ENCODE data around the gene ZNF618.
"Not testable (repeated sequence)": the region's sequence is repeated elsewhere in the genome, so short reads cannot be mapped to it uniquely, and the experiment has no call there.

The ZNF618 gene

DNA sequence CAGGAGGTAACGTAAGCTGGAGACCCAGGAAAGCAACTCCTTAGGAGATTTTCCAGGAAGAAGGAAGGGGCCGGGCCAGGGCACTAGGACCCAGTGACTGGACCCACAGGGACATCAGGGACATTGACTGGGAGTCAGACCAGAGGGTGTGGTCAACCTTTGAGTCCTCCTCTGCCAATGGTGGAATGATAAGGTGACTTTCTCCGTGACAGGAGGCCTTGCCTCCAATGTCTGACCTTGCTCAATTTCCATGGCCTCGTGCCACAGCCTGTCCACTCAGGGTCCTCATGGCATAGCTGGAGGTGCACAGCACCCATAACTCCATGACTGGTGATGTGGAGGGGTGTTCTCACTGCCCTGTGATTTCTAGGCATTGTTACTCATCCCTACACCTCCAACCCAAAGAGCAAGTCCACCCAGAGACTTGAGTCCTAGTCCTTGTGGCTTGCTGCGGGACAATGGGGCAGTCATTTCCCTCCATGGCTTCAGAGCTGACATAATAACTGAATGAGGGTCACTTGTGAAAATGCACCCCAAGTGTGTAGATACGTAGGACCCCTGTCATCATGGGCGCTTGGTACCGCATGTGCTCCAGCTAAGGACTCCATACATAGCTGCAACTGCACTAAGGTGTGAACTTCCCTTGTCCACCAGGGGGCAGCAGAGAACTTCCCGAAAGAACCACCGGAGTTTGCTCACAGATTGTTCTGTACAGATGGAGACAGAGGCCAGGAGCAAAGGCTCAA is 206.1 kb downstream of the ZNF618 start:
- Histone ChIP-seq H3K9ac (ENCODE audit: low read depth, low read length) (no peak overlapping the region), H3K4me1 (ENCODE audit: control insufficient read depth, insufficient read depth, low read length) (no peaks in the 10 kb centered on the region), H3K27me3 (ENCODE audit: control insufficient read depth, insufficient read depth, low read length) (no peaks in the 10 kb centered on the region), H3K36me3 (ENCODE audit: control insufficient read depth, insufficient read depth, low read length) (no peaks in the 10 kb centered on the region), H3K4me3 (ENCODE audit: low read depth, low read length) (no peak overlapping the region), H3K9me3 (ENCODE audit: control insufficient read depth, insufficient read depth, low read length) (no peaks in the 10 kb centered on the region)

DNA sequence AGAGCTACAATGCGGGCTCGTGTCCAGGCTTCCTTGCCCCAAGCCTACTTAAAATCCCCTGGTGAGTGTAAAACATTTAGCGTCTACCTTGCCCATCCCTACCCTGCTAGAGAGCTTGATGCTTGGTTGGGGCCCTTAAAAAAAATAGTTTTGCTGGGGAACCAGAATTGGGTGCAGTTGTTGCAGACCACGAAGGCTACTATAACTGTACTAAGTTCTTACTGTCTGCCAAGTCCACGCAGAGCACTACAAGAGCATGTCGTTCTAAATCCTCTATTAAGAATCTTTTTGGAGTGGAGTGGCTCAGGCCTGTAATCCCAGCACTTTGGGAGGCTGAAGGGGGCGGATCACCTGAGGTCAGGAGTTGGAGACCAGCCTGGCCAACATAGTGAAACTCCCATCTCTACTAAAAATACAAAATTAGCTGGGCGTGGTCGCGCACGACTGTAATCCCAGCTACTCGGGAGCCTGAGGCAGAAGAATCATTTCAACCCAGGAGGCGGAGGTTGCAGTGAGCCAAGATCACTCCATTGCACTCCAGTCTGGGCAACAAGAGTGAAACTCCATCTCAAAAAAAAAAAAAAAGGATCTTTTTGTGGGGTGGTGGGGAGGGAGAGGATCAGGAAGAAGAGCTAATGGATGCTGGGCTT is 206.8 kb downstream of the ZNF618 start:
- H3K9me3 ChIP-seq (ENCODE audit: control insufficient read depth, insufficient read depth, low read length); H3K27me3 ChIP-seq (ENCODE audit: control insufficient read depth, insufficient read depth, low read length); H3K9ac ChIP-seq (ENCODE audit: low read depth, low read length); H3K36me3 ChIP-seq (ENCODE audit: control insufficient read depth, insufficient read depth, low read length); H3K4me1 ChIP-seq (ENCODE audit: control insufficient read depth, insufficient read depth, low read length); H3K4me3 ChIP-seq (ENCODE audit: low read depth, low read length): not testable (repeated sequence)

DNA sequence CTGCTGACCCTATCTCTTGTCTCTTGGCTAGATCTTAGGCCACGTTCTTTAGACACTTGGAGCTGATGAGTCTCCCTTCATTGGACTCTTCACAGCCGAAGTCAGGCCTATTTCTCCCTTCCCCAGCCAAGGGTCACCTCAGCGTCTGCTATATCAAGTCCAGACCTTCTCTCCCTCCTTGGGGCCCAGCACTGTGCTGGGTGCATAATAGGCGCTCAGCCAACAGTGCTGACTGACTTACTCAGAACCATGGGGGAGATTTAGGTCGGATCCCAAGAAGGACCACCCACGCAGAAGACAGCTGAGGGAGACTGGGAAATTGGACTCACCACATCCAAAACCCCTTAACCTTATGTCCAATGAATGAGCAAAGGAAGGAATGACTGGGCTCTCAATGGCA is 207.6 kb downstream of the ZNF618 start:
- H3K4me1 ChIP-seq (ENCODE audit: control insufficient read depth, insufficient read depth, low read length) = no peaks in the 10 kb centered on the region
- H3K36me3 ChIP-seq (ENCODE audit: control insufficient read depth, insufficient read depth, low read length) = no peaks in the 10 kb centered on the region

DNA sequence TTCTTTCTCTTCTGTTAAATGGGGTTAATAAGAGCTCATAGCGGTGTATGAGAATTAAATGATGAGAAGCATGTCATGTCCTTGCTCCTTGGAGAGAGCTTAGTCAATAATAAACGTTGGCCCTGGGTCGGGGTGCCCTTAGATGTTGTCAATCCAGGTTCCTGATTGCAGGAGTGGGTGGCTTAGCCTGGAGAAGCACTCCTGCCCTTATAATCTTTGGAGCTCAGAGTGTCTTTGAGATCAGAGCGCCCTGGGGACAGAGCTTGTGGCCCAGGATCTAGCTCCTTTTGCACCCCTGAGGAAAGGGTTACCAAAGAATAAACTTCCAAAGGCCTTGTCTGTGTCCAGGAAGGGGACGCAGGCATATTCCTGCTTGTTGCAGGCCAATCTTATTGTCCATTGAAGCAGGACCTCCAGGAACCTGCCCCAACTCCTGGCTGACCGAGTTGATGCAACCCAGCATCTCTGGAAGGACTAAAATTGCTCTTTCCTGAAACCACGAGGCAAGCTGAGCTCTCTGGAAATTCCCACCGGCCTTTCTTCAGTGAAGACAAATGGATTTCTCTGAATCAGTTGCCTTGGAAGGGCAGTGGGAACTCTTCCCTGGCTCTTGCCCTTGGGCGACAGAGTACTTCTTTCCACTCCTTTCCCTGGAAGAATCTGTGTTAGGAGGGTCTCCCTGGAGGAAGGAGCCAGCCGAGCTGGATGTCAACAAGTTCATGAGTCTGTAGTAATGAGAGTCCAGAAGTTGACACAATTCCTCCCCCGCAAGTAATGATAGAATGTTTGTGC is 208.4 kb downstream of the ZNF618 start:
- Histone ChIP-seq H3K9ac (ENCODE audit: low read depth, low read length) (no peak overlapping the region), H3K36me3 (ENCODE audit: control insufficient read depth, insufficient read depth, low read length) (no peaks in the 10 kb centered on the region), H3K4me1 (ENCODE audit: control insufficient read depth, insufficient read depth, low read length) (no peaks in the 10 kb centered on the region), H3K9me3 (ENCODE audit: control insufficient read depth, insufficient read depth, low read length) (no peaks in the 10 kb centered on the region), H3K27me3 (ENCODE audit: control insufficient read depth, insufficient read depth, low read length) (no peaks in the 10 kb centered on the region), H3K4me3 (ENCODE audit: low read depth, low read length) (no peak overlapping the region)

More for the DNA sequence above, 207.6 kb downstream of the ZNF618 start:
- Histone ChIP-seq H3K9ac (ENCODE audit: low read depth, low read length) (no peak overlapping the region), H3K4me3 (ENCODE audit: low read depth, low read length) (no peak overlapping the region), H3K27me3 (ENCODE audit: control insufficient read depth, insufficient read depth, low read length) (no peaks in the 10 kb centered on the region), H3K9me3 (ENCODE audit: control insufficient read depth, insufficient read depth, low read length) (no peaks in the 10 kb centered on the region)

- Histone ChIP-seq H3K9me3 (ENCODE audit: control insufficient read depth, insufficient read depth, low read length) (no peaks in the 10 kb centered on the region), H3K4me1 (ENCODE audit: control insufficient read depth, insufficient read depth, low read length) (no peaks in the 10 kb centered on the region), H3K4me3 (ENCODE audit: low read depth, low read length) (no peak overlapping the region), H3K36me3 (ENCODE audit: control insufficient read depth, insufficient read depth, low read length) (no peaks in the 10 kb centered on the region), H3K27me3 (ENCODE audit: control insufficient read depth, insufficient read depth, low read length) (no peaks in the 10 kb centered on the region), H3K9ac (ENCODE audit: low read depth, low read length) (no peak overlapping the region)
These were observed 209.3 kb downstream of the ZNF618 start for GRCh38 chr9:114085387-114085789.

- Histone ChIP-seq H3K4me1 (ENCODE audit: control insufficient read depth, insufficient read depth, low read length) (no peaks in the 10 kb centered on the region), H3K9me3 (ENCODE audit: control insufficient read depth, insufficient read depth, low read length) (no peaks in the 10 kb centered on the region), H3K9ac (ENCODE audit: low read depth, low read length) (no peak overlapping the region), H3K36me3 (ENCODE audit: control insufficient read depth, insufficient read depth, low read length) (no peaks in the 10 kb centered on the region), H3K27me3 (ENCODE audit: control insufficient read depth, insufficient read depth, low read length) (no peaks in the 10 kb centered on the region), H3K4me3 (ENCODE audit: low read depth, low read length) (no peak overlapping the region)
These were observed 209.9 kb downstream of the ZNF618 start for GRCh38 chr9:114086009-114086408.

- Histone ChIP-seq H3K4me1 (ENCODE audit: control insufficient read depth, insufficient read depth, low read length) (no peaks in the 10 kb centered on the region), H3K36me3 (ENCODE audit: control insufficient read depth, insufficient read depth, low read length) (no peaks in the 10 kb centered on the region), H3K9me3 (ENCODE audit: control insufficient read depth, insufficient read depth, low read length) (no peaks in the 10 kb centered on the region), H3K9ac (ENCODE audit: low read depth, low read length) (no peak overlapping the region), H3K4me3 (ENCODE audit: low read depth, low read length) (no peak overlapping the region), H3K27me3 (ENCODE audit: control insufficient read depth, insufficient read depth, low read length) (no peaks in the 10 kb centered on the region)
These were observed 210.5 kb downstream of the ZNF618 start for GRCh38 chr9:114086607-114087006.

GRCh38 chr9:114087721-114088120 is 211.6 kb downstream of the ZNF618 start:
- Histone ChIP-seq H3K9me3 (ENCODE audit: control insufficient read depth, insufficient read depth, low read length) (no peaks in the 10 kb centered on the region), H3K27me3 (ENCODE audit: control insufficient read depth, insufficient read depth, low read length) (no peaks in the 10 kb centered on the region)

GRCh38 chr9:114088571-114089170 is 212.6 kb downstream of the ZNF618 start:
- Histone ChIP-seq H3K4me3 (ENCODE audit: low read depth, low read length) (no peak overlapping the region), H3K36me3 (ENCODE audit: control insufficient read depth, insufficient read depth, low read length) (peaks cover 3% of the 10 kb centered on the region), H3K9me3 (ENCODE audit: control insufficient read depth, insufficient read depth, low read length) (no peaks in the 10 kb centered on the region), H3K27me3 (ENCODE audit: control insufficient read depth, insufficient read depth, low read length) (no peaks in the 10 kb centered on the region), H3K9ac (ENCODE audit: low read depth, low read length) (no peak overlapping the region), H3K4me1 (ENCODE audit: control insufficient read depth, insufficient read depth, low read length) (no peaks in the 10 kb centered on the region)

More at GRCh38 chr9:114087721-114088120, 211.6 kb downstream of the ZNF618 start:
- no peak overlapping the region for H3K9ac ChIP-seq (ENCODE audit: low read depth, low read length)
- H3K36me3 ChIP-seq (ENCODE audit: control insufficient read depth, insufficient read depth, low read length) = no peaks in the 10 kb centered on the region
- no peaks in the 10 kb centered on the region for H3K4me1 ChIP-seq (ENCODE audit: control insufficient read depth, insufficient read depth, low read length)
- no peak overlapping the region for H3K4me3 ChIP-seq (ENCODE audit: low read depth, low read length)

DNA sequence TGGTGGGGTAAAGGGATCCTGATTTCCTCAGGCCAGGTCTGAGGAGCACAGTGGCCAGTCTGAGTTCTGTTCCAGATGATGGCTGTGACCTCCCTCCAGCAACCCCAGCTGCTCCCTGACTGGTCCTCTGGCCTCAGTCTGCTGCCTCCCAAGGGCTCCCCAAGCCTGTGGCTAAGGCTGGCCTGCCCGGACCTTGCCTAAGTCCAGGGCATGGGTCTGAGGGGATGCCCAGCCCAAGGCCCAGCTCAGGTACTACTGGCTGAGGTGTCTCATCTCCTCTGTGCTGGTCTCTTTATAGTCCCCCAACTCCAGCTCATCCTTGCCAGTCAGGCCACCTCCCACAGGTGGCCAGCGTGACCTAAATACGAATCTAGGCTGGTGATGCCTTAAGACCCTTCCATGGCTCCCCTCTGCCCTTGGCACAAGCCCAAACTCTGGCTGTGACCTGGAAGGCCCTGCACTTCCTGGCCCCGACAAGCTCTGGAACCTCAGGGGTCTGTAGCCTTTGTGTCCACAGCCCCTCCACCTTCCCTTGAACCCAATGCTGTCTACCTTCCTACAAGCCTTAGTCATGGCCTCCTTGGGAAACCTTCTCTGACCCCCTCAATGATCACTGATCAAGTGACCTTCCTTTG is 213.2 kb downstream of the ZNF618 start:
- Histone ChIP-seq H3K9ac (ENCODE audit: low read depth, low read length) (no peak overlapping the region), H3K9me3 (ENCODE audit: control insufficient read depth, insufficient read depth, low read length) (no peaks in the 10 kb centered on the region), H3K4me3 (ENCODE audit: low read depth, low read length) (no peak overlapping the region), H3K4me1 (ENCODE audit: control insufficient read depth, insufficient read depth, low read length) (no peaks in the 10 kb centered on the region), H3K27me3 (ENCODE audit: control insufficient read depth, insufficient read depth, low read length) (no peaks in the 10 kb centered on the region), H3K36me3 (ENCODE audit: control insufficient read depth, insufficient read depth, low read length) (peaks cover 3% of the 10 kb centered on the region)

GRCh38 chr9:114090798-114091197 is 214.7 kb downstream of the ZNF618 start:
- H3K4me3 ChIP-seq (ENCODE audit: low read depth, low read length) = no peak overlapping the region
- no peaks in the 10 kb centered on the region for H3K9me3 ChIP-seq (ENCODE audit: control insufficient read depth, insufficient read depth, low read length)
- no peaks in the 10 kb centered on the region for H3K27me3 ChIP-seq (ENCODE audit: control insufficient read depth, insufficient read depth, low read length)
- no peak overlapping the region for H3K9ac ChIP-seq (ENCODE audit: low read depth, low read length)
- no peaks in the 10 kb centered on the region for H3K4me1 ChIP-seq (ENCODE audit: control insufficient read depth, insufficient read depth, low read length)
- H3K36me3 ChIP-seq (ENCODE audit: control insufficient read depth, insufficient read depth, low read length) = peaks cover 3% of the 10 kb centered on the region
